ENCODE measurements around the gene NYNRIN.

- TF ChIP-seq CTCF (conservative IDR thresholded peaks at IDR 0.05; ENCODE audit: low read depth, low read length), result no peak
- TF ChIP-seq EZH2 (IDR thresholded peaks at IDR 0.05; ENCODE audit: low read length, unreplicated experiment), result no peak
Observed at GRCh38 chr14:24349742-24350141, 49.1 kb upstream of the NYNRIN start.

Data from PC-3 (cell line).